ENCODE results near the gene ASCL1. TPM values are rescaled to one million over a fixed set of nuclear protein-coding genes. Genes with fewer than 3 reads are reported as not detected.

ASCL1 gene
- total and polyA plus RNA-seq, 2 donors (not counting 1 experiment from before 2014, with no cell fraction given) = not detected

DNA sequence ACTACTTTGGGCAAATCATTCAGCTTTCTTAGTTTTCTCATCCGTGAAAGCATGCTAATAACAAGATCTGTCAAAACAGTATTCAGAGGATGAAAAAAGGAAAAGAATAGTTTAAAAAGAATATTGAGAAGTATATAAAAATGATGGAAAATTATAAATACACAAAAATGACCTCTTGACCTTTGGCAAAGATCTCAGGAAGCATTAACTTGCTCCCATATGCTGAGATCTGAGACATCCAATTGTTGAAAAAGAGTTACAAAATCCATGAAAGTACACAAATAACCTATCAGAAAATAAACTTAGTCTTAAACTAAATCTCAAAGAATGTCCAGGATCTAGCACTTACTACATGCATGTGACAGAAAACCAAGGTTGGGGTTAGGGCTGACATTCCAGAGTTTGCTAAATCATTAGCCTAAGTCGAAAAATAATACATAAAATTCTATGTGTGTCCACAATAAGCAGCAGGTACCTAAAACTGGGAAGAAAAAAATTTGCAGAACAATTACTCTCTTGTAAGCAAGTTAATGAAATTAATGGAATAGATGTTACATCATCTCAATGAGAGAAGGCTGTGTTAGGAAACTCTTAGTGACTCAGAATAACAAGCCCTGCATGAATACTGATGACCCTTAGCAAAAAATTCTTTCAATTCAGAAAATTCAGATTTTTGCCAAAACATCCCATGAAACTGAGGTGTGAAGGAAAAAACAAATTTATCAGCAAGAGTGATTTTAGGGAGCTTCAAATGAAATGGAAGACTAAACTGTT lies 43.8 kb upstream of the ASCL1 start:
- Histone ChIP-seq H3K9ac (ENCODE audit: insufficient read depth, low read length) (no peak overlapping the region), H3K36me3 (ENCODE audit: control insufficient read depth, insufficient read depth, low read length) (no peaks in the 10 kb centered on the region), H3K4me2 (ENCODE audit: extremely low read depth, insufficient read depth, low read length) (no peak overlapping the region), H3K27ac (ENCODE audit: insufficient read depth, low read length) (no peak overlapping the region), H3K4me3 (replicated peaks in 1 of 4; ENCODE audit: control extremely low read depth in 1 of 4, insufficient read depth in 1 of 4, low read depth in 3 of 4, low read length in 4 of 4) (no peak overlapping the region), H3K4me1 (ENCODE audit: control insufficient read depth, extremely low read depth, insufficient read depth, low read length) (no peaks in the 10 kb centered on the region), H4K20me1 (ENCODE audit: control insufficient read depth, extremely low read depth, insufficient read depth, low read length) (no peaks in the 10 kb centered on the region), H3K27me3 (ENCODE audit: control insufficient read depth, insufficient read depth, low read length) (no peaks in the 10 kb centered on the region), H3K79me2 (ENCODE audit: control insufficient read depth, insufficient read depth, low read length) (no peaks in the 10 kb centered on the region), H2AFZ (ENCODE audit: low read length) (no peak overlapping the region), H3K9me3 (ENCODE audit: control insufficient read depth, insufficient read depth, low read depth, low read length) (no peaks in the 10 kb centered on the region)
- no peak for TF ChIP-seq EZH2 (IDR thresholded peaks at IDR 0.05; ENCODE audit: low read length, missing control alignments)
- TF ChIP-seq, protein P1, sequence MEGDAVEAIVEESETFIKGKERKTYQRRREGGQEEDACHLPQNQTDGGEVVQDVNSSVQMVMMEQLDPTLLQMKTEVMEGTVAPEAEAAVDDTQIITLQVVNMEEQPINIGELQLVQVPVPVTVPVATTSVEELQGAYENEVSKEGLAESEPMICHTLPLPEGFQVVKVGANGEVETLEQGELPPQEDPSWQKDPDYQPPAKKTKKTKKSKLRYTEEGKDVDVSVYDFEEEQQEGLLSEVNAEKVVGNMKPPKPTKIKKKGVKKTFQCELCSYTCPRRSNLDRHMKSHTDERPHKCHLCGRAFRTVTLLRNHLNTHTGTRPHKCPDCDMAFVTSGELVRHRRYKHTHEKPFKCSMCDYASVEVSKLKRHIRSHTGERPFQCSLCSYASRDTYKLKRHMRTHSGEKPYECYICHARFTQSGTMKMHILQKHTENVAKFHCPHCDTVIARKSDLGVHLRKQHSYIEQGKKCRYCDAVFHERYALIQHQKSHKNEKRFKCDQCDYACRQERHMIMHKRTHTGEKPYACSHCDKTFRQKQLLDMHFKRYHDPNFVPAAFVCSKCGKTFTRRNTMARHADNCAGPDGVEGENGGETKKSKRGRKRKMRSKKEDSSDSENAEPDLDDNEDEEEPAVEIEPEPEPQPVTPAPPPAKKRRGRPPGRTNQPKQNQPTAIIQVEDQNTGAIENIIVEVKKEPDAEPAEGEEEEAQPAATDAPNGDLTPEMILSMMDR (conservative IDR thresholded peaks at IDR 0.05 in 1 of 2, IDR thresholded peaks at IDR 0.05 in 1 of 2; ENCODE audit: low read depth in 1 of 2, low read length in 2 of 2) = no peak
- DNase-seq (ENCODE audit: low read depth in 2 of 2) = no peak

DNA sequence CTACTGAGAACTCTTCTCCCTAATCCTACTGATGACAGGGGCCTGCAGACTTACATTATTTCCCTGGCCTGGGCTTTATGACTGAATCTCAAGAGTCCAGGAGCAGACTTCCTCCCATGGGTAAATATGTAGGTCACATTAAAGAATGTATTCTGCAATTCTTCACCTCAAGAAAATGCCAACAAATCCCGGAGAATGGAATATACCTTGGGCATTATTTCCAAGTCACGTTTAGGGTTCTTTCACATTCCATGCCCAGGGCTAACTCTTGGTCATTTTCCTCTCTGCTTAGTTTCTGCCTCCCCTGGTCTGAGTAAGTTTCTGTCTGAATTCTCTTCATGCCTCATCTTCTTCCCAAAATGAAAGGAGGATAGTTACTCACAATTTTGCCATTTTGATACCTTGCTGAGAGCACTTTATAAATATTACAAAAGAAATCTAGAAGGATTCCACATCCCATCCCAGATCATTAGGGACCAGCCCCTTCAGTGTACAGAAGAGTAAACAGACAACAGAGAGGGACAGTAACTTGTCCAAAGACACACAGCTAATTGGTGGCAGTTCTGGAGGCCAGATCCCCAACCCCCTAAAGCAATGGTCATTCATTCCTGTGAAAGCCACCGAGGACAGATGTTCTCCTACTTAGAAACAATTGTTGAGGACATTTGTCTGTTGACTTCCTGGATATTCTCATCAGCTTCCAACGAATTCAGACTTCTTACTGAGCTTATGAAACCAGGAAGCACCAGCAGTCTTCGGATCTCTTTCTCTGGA lies 41.0 kb upstream of the ASCL1 start:
- H3K27me3 ChIP-seq (ENCODE audit: control insufficient read depth, insufficient read depth, low read length) = no peaks in the 10 kb centered on the region
- TF ChIP-seq, protein P1 (conservative IDR thresholded peaks at IDR 0.05 in 1 of 2, IDR thresholded peaks at IDR 0.05 in 1 of 2; ENCODE audit: low read depth in 1 of 2, low read length in 2 of 2) = no peak
- no peak for TF ChIP-seq EZH2 (IDR thresholded peaks at IDR 0.05; ENCODE audit: low read length, missing control alignments)
- no peaks in the 10 kb centered on the region for H4K20me1 ChIP-seq (ENCODE audit: control insufficient read depth, extremely low read depth, insufficient read depth, low read length)
- H3K27ac ChIP-seq (ENCODE audit: insufficient read depth, low read length) = no peak overlapping the region
- no peaks in the 10 kb centered on the region for H3K9me3 ChIP-seq (ENCODE audit: control insufficient read depth, insufficient read depth, low read depth, low read length)
- no peak overlapping the region for H2AFZ ChIP-seq (ENCODE audit: low read length)
- DNase-seq (ENCODE audit: low read depth in 2 of 2) = no peak
- H3K4me3 ChIP-seq (replicated peaks in 1 of 4; ENCODE audit: control extremely low read depth in 1 of 4, insufficient read depth in 1 of 4, low read depth in 3 of 4, low read length in 4 of 4) = no peak overlapping the region
- no peak overlapping the region for H3K9ac ChIP-seq (ENCODE audit: insufficient read depth, low read length)
- no peaks in the 10 kb centered on the region for H3K79me2 ChIP-seq (ENCODE audit: control insufficient read depth, insufficient read depth, low read length)
- no peaks in the 10 kb centered on the region for H3K36me3 ChIP-seq (ENCODE audit: control insufficient read depth, insufficient read depth, low read length)
- H3K4me2 ChIP-seq (ENCODE audit: extremely low read depth, insufficient read depth, low read length) = no peak overlapping the region
- H3K4me1 ChIP-seq (ENCODE audit: control insufficient read depth, extremely low read depth, insufficient read depth, low read length) = no peaks in the 10 kb centered on the region

DNA sequence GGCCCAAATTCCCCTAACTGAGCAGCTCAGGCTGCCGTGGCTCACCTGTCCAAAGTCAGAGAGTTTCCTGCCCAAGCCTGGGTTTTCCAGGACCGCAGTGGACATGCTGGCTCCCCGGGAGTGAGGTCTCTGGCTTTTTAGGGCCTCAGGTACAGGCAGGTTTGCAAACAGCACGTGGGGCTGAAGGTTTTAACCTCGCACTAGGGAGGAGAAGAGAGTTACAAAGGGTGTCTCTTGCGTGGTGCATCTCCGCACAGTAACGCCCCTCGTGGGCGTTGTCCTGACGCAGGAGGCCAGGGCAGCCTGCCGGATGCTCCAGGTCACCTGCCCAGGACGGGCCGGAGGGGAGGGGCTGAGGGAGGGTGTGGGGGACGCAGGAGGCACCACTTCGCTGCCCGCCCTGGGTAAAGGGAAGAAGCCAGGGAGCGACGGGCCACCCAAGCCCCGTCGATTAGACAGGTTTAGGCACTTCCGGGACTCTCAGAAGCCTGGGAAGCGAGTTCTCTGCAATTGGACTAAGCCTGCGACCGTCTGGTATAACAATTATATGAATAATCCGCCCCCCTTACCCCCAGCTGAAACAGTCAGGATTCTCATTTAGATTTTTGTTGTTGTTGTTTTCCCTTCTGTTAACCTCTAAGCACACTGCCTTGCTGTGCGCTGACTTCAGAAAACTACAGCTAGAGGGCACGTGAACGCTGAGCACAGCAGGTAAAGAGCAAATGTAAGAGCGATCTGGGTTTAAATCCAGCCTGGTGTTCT lies 40.3 kb upstream of the ASCL1 start, which contains the start of gene PAH:
Gene PAH (minus strand): TSS at position 219 of the 762 bp plus-strand sequence. CDS start 114 bp downstream, at position 105.
- Histone ChIP-seq H3K9ac (ENCODE audit: insufficient read depth, low read length) (no peak within 1 kb of the TSS), H3K9me3 (ENCODE audit: control insufficient read depth, insufficient read depth, low read depth, low read length) (no peaks in the 10 kb centered on the region), H3K4me1 (ENCODE audit: control insufficient read depth, extremely low read depth, insufficient read depth, low read length) (no peaks in the 10 kb centered on the region), H3K36me3 (ENCODE audit: control insufficient read depth, insufficient read depth, low read length) (no peaks in the 10 kb centered on the region), H3K27me3 (ENCODE audit: control insufficient read depth, insufficient read depth, low read length) (no peaks in the 10 kb centered on the region), H3K4me3 (replicated peaks in 1 of 4; ENCODE audit: control extremely low read depth in 1 of 4, insufficient read depth in 1 of 4, low read depth in 3 of 4, low read length in 4 of 4) (no peak within 1 kb of the TSS), H3K79me2 (ENCODE audit: control insufficient read depth, insufficient read depth, low read length) (no peaks in the 10 kb centered on the region), H4K20me1 (ENCODE audit: control insufficient read depth, extremely low read depth, insufficient read depth, low read length) (no peaks in the 10 kb centered on the region), H3K4me2 (ENCODE audit: extremely low read depth, insufficient read depth, low read length) (no peak within 1 kb of the TSS), H3K27ac (ENCODE audit: insufficient read depth, low read length) (no peak within 1 kb of the TSS), H2AFZ (ENCODE audit: low read length) (no peak within 1 kb of the TSS)
- TF ChIP-seq, protein P1 (conservative IDR thresholded peaks at IDR 0.05 in 1 of 2, IDR thresholded peaks at IDR 0.05 in 1 of 2; ENCODE audit: low read depth in 1 of 2, low read length in 2 of 2) = no peak
- TF ChIP-seq EZH2 (IDR thresholded peaks at IDR 0.05; ENCODE audit: low read length, missing control alignments) = no peak
- no peak for DNase-seq (ENCODE audit: low read depth in 2 of 2)

Measured in fibroblast of lung (primary cell).